GM12801 (cell line): Measurements from ENCODE around the gene SLC1A3.

Experiments used
- CTCF ChIP-seq: IDR thresholded peaks from one replicate; pipeline ENCODE4 v1.5.1; 2011; ENCODE audit warnings: control low read depth; ENCODE audit not compliant: insufficient read length; ENCODE audit errors: extremely low read depth

Gene SLC1A3

GRCh38 chr5:36593867-36594266 is 12.5 kb upstream of the SLC1A3 start:
- no peak for TF ChIP-seq CTCF

- TF ChIP-seq CTCF, result no peak
These were observed 10.2 kb upstream of the SLC1A3 start for GRCh38 chr5:36596247-36596646.

- no peak for TF ChIP-seq CTCF
These were observed 9.7 kb upstream of the SLC1A3 start for GRCh38 chr5:36596756-36597155.

GRCh38 chr5:36598045-36598444 is 8.4 kb upstream of the SLC1A3 start:
- TF ChIP-seq CTCF, result no peak

- no peak for TF ChIP-seq CTCF
These were observed 6.2 kb upstream of the SLC1A3 start for GRCh38 chr5:36599986-36600779.

- no peak for TF ChIP-seq CTCF
These were observed 5.4 kb upstream of the SLC1A3 start for GRCh38 chr5:36600917-36601527.

- TF ChIP-seq CTCF, result no peak
These were observed 3.6 kb upstream of the SLC1A3 start for GRCh38 chr5:36602704-36603321.
